ENCODE data around the gene MPZL3. TPM values are rescaled to one million over a fixed set of nuclear protein-coding genes. Genes with fewer than 3 reads are reported as not detected.

Gene MPZL3
- total RNA-seq, 1 donor from 2014 or later: 2.2 TPM

- intact Hi-C loops (cut with DNase I): no loop called here
- ATAC-seq (no peak), DNase-seq (ENCODE audit: missing footprints) (no peak)
Observed at GRCh38 chr11:118272001-118272400, 19.8 kb upstream of the MPZL3 start.

- no peak for DNase-seq (ENCODE audit: missing footprints)
- intact Hi-C loops (cut with DNase I): no loop called here
- ATAC-seq: no peak
Observed at GRCh38 chr11:118267486-118267885, 15.3 kb upstream of the MPZL3 start.

- ATAC-seq: no peak
- intact Hi-C loops (cut with DNase I): no loop called here
- no peak for DNase-seq (ENCODE audit: missing footprints)
Observed at GRCh38 chr11:118265954-118266353, 13.8 kb upstream of the MPZL3 start.

GRCh38 chr11:118264569-118265465 is 12.7 kb upstream of the MPZL3 start:
- DNase-seq (ENCODE audit: missing footprints): no peak
- no peak for ATAC-seq
- intact Hi-C loops (cut with DNase I): no loop called here

- intact Hi-C loops (cut with DNase I): no loop called here
- ATAC-seq (peak; percentile 73), DNase-seq (ENCODE audit: missing footprints) (no peak)
Observed at GRCh38 chr11:118263695-118264568, 11.8 kb upstream of the MPZL3 start, which contains the start of gene MPZL2. TSS of gene MPZL2 (minus strand) at chr11:118264297. CDS start at chr11:118264153, 144 bp downstream.

GRCh38 chr11:118263112-118263511 is 10.9 kb upstream of the MPZL3 start:
- intact Hi-C loops (cut with DNase I): no loop called here
- DNase-seq (ENCODE audit: missing footprints) (no peak), ATAC-seq (no peak)

GRCh38 chr11:118260353-118260752 is 8.2 kb upstream of the MPZL3 start:
- no peak for DNase-seq (ENCODE audit: missing footprints)
- no peak for ATAC-seq
- intact Hi-C loops (cut with DNase I): no loop called here

GRCh38 chr11:118259138-118259537 is 7.0 kb upstream of the MPZL3 start:
- intact Hi-C loops (cut with DNase I): no loop called here
- ATAC-seq (no peak), DNase-seq (ENCODE audit: missing footprints) (no peak)

GRCh38 chr11:118258410-118258809 is 6.2 kb upstream of the MPZL3 start:
- intact Hi-C loops (cut with DNase I): no loop called here
- DNase-seq (ENCODE audit: missing footprints) (no peak), ATAC-seq (no peak)

- intact Hi-C loops (cut with DNase I): loop anchor here (5.0 kb wide), 1 partner anchor 55 kb away; no protein-coding TSS in a partner anchor
- no peak for ATAC-seq
- DNase-seq (ENCODE audit: missing footprints): no peak
Observed at GRCh38 chr11:118252688-118253087, 523 bp upstream of the MPZL3 start.

GRCh38 chr11:118247041-118247440 is 5.1 kb downstream of the MPZL3 start:
- DNase-seq (ENCODE audit: missing footprints): no peak
- no peak for ATAC-seq
- intact Hi-C loops (cut with DNase I): no loop called here

- DNase-seq (ENCODE audit: missing footprints) (no peak), ATAC-seq (no peak)
- intact Hi-C loops (cut with DNase I): no loop called here
Observed at GRCh38 chr11:118245936-118246562, 6.1 kb downstream of the MPZL3 start.

GRCh38 chr11:118243993-118244762 is 8.0 kb downstream of the MPZL3 start:
- DNase-seq (ENCODE audit: missing footprints) (no peak), ATAC-seq (no peak)
- intact Hi-C loops (cut with DNase I): no loop called here

- DNase-seq (ENCODE audit: missing footprints) (no peak), ATAC-seq (no peak)
- intact Hi-C loops (cut with DNase I): no loop called here
Observed at GRCh38 chr11:118243161-118243560, 9.0 kb downstream of the MPZL3 start.

- ATAC-seq (no peak), DNase-seq (ENCODE audit: missing footprints) (no peak)
- intact Hi-C loops (cut with DNase I): no loop called here
Observed at GRCh38 chr11:118241764-118242098, 10.4 kb downstream of the MPZL3 start.

GRCh38 chr11:118240999-118241763 is 11.0 kb downstream of the MPZL3 start:
- intact Hi-C loops (cut with DNase I): no loop called here
- DNase-seq (ENCODE audit: missing footprints) (no peak), ATAC-seq (peak; percentile 70)

- intact Hi-C loops (cut with DNase I): no loop called here
Observed at GRCh38 chr11:118239509-118240205, 12.5 kb downstream of the MPZL3 start.

More at GRCh38 chr11:118239509-118240205, 12.5 kb downstream of the MPZL3 start:
- ATAC-seq: no peak
- DNase-seq (ENCODE audit: missing footprints): no peak

Measured in Right ventricle myocardium inferior (tissue), 1 donor.